Measurements from ENCODE around the gene NCBP1.

Gene NCBP1

DNA sequence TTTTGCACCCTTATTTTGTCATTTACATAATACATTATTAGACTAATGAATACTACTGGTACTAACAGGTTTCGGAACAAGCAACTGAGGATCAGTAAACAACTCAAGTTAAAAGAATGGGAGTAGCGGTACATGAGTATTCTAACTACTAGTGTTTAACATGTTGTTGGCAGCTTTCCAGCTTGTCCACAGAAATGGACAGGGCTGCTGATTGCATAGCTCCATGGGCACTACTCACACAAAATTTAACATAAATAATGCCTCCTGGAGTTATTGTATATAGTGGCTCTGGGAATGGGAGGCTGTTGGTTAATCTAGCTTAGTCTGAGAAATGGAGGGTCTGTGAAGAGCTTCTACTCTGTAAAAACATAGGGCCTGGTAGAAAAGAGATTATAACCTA is 6.7 kb downstream of the NCBP1 start:
- peak; percentile 21 for DNase-seq (ENCODE audit: low read depth)
- TF ChIP-seq, protein P1, sequence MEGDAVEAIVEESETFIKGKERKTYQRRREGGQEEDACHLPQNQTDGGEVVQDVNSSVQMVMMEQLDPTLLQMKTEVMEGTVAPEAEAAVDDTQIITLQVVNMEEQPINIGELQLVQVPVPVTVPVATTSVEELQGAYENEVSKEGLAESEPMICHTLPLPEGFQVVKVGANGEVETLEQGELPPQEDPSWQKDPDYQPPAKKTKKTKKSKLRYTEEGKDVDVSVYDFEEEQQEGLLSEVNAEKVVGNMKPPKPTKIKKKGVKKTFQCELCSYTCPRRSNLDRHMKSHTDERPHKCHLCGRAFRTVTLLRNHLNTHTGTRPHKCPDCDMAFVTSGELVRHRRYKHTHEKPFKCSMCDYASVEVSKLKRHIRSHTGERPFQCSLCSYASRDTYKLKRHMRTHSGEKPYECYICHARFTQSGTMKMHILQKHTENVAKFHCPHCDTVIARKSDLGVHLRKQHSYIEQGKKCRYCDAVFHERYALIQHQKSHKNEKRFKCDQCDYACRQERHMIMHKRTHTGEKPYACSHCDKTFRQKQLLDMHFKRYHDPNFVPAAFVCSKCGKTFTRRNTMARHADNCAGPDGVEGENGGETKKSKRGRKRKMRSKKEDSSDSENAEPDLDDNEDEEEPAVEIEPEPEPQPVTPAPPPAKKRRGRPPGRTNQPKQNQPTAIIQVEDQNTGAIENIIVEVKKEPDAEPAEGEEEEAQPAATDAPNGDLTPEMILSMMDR (IDR thresholded peaks at IDR 0.05; ENCODE audit: low read length, missing control alignments) = no peak

DNA sequence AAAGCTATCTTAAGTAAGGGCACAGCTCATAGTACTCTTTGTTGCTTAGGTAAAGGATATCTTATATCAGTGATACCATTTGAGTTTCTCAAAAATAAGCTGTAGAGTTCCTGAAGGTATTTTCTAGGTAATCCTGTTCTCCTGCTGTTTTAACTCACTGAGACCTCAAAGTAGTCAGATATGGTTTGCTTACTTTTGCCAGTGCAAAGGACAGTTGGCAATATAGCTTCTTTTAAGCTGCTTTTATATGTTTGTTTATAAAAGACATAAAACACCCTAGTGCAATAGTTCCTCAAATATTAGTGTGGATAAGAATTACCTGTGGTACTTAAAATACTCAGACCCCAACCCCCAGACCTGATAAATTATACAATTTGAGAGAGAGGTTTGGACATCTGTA is 12.1 kb downstream of the NCBP1 start:
- H3K4me3 ChIP-seq (replicated peaks; ENCODE audit: low read depth, low read length) = no peak overlapping the region
- TF ChIP-seq, protein P1 (IDR thresholded peaks at IDR 0.05; ENCODE audit: low read length, missing control alignments) = no peak
- no peak for DNase-seq (ENCODE audit: low read depth)

More for the DNA sequence above, 6.7 kb downstream of the NCBP1 start:
- H3K4me3 ChIP-seq (replicated peaks; ENCODE audit: low read depth, low read length) = no peak overlapping the region

DNA sequence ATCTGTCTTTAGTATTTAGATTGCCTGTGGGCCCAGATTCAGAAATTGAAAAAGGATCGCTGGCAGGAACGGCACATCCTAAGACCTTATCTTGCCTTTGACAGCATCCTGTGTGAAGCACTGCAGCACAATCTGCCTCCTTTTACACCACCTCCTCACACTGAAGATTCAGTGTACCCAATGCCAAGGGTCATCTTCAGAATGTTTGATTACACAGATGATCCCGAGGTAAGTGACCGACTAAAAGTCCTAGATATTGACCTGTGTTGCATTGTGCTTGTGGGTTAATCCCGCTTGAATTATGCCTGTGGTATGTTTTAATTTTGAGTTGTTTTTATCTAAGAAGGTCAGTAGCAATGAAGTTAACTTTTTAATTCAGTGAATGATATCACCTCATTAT is 14.4 kb downstream of the NCBP1 start:
- no peak overlapping the region for H3K4me3 ChIP-seq (replicated peaks; ENCODE audit: low read depth, low read length)
- DNase-seq (ENCODE audit: low read depth) = no peak
- TF ChIP-seq, protein P1 (IDR thresholded peaks at IDR 0.05; ENCODE audit: low read length, missing control alignments) = no peak

DNA sequence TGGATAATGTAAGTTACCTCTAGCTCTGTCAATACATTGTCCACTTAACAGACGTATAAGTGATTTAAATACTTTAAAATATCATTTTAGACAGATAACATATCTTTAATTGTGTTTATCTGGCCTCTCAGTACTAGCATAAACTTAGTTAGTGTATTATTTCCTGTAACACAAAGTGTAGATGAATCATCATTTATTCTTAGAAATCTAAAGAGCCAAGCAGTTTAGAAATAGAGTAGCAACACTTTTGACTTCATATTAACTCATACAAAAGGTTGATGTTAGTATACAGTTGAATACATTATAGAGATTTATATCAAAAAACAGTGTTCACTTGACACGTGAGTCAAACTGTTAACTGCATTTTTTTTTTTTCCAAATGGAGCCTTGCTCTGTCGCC is 18.0 kb downstream of the NCBP1 start:
- TF ChIP-seq, protein P1 (IDR thresholded peaks at IDR 0.05; ENCODE audit: low read length, missing control alignments) = no peak
- no peak for DNase-seq (ENCODE audit: low read depth)
- no peak overlapping the region for H3K4me3 ChIP-seq (replicated peaks; ENCODE audit: low read depth, low read length)

DNA sequence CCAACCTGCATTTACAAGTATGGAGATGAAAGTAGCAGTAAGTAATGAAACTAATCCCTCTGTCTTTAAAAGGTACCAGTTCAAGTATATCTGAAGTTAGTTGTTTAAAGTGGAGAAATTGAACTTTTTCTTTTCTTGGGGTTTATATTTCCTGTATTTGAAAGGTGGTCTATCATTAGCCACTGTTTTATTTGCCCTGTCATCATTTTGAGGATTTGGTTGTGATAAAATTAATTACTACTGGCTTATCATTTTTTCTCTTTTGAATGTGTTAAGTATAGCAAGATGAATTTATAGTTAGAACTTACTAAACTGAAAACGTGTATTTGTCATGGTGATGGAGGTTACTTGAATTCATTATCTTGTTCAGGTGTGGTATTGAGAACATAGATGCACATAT is 25.1 kb downstream of the NCBP1 start:
- H3K4me3 ChIP-seq (replicated peaks; ENCODE audit: low read depth, low read length) = no peak overlapping the region
- DNase-seq (ENCODE audit: low read depth) = no peak
- TF ChIP-seq, protein P1 (IDR thresholded peaks at IDR 0.05; ENCODE audit: low read length, missing control alignments) = no peak

DNA sequence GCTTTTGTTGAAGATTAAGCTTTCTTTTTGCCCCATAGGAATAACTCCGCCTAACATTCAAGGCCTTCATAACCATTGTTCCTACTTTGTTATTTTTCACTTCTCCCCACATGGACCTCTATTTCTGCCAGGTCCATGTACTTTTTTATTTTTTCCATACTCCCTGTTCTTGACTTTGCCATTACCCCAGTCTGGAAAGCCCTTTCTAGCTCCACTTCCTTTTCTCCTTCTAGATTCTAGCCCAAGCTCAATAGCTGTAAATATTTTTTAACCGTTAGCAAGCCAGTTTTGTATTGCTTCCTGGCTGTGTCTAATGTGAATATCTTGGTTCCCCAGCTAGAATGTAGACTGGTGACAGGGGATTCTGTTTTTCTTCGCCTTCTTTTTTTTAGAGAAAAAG is 26.1 kb downstream of the NCBP1 start:
- no peak for DNase-seq (ENCODE audit: low read depth)
- H3K4me3 ChIP-seq (replicated peaks; ENCODE audit: low read depth, low read length) = no peak overlapping the region
- TF ChIP-seq, protein P1 (IDR thresholded peaks at IDR 0.05; ENCODE audit: low read length, missing control alignments) = no peak

DNA sequence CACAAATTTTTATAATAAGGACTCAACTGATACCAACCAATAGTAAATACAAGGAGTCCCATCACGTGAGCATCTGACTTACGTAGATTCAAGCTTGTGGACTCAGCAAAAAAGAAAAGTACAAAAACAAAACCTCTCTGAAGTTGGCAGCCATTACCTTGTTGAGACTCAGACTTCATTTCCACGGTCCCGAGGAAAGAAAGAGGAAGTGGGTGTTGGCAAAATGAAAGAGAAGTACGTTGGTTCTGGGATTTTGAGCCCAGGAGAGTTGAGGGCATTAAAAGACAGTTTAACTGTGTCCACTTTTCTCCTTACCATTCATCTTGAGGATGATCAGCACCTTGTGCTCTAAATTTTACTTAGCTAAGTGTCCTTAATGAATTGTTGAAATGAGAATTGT is 26.7 kb downstream of the NCBP1 start:
- TF ChIP-seq, protein P1 (IDR thresholded peaks at IDR 0.05; ENCODE audit: low read length, missing control alignments) = no peak
- DNase-seq (ENCODE audit: low read depth) = no peak
- no peak overlapping the region for H3K4me3 ChIP-seq (replicated peaks; ENCODE audit: low read depth, low read length)
